Forelimb muscle (tissue), 1 donor: ENCODE data around the gene SMARCC2. TPM values are rescaled to one million over a fixed set of nuclear protein-coding genes. Genes with fewer than 3 reads are reported as not detected.
"Not testable (repeated sequence)": the region's sequence is repeated elsewhere in the genome, so short reads cannot be mapped to it uniquely, and the experiment has no call there.

ENCODE experiments used
- DNase-seq: peaks from one replicate; pipeline ENCODE4 v3.0.0-alpha.2; 2013; ENCODE audit warnings: low read depth
- polyA plus RNA-seq: library from polyadenylated mRNA; unstranded; fragments of 120-200 nt; gene quantifications from one replicate; pipeline ENCODE4 v1.2.1, GENCODE V29; 2013; ENCODE audit not compliant: insufficient read length

The SMARCC2 gene
- polyA plus RNA-seq, 1 donor, result 53.8 TPM

DNA sequence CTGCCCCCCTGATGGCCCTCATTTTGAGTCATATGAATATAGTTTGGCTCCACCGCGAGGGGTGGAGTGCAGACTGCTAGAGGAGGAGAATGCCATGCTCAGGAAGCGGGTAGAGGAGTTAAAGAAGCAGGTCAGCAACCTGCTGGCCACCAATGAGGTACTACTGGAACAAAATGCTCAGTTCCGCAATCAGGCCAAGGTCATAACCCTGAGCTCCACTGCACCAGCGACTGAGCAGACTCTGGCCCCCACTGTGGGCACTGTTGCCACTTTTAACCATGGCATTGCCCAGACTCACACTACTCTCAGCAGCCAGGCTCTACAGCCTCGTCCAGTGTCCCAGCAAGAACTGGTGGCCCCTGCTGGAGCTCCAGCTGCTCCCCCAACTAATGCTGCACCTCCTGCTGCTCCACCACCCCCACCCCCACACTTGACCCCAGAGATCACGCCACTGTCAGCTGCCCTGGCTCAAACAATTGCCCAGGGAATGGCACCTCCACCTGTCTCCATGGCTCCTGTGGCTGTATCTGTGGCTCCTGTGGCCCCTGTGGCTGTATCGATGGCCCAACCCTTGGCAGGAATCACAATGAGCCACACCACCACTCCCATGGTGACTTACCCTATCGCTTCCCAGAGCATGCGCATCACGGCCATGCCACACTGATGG is 67.9 kb downstream of the SMARCC2 start:
- DNase-seq, result no peak

DNA sequence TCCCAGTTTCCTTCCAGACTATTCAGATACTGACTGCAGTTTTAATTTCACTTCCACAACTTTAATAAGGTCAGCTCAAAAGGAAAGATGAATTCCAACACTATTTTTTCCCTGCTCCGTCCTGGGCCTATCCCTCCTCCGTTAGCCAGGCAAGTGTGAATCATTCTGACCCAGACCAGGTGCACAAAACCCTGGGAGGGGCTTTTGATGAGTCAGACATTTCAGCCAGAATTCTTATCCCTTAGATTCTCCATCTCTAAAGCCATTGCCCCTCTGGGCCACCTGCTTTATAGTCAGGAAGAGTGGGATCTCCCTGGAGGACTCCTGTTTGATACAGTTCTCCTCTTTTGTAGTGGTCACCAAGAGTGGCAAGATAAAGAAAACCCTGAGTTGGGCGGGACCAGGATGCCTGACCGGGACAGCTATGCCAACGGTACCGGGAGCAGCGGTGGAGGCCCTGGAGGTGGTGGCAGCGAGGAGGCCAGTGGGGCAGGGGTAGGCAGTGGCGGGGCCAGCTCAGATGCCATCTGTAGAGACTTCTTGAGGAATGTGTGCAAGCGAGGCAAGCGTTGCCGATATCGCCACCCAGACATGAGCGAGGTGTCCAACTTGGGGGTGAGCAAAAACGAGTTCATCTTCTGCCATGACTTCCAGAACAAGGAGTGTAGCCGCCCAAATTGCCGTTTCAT is 69.0 kb downstream of the SMARCC2 start:
- DNase-seq, result no peak

GRCh38 chr12:56119361-56119796 is 69.9 kb downstream of the SMARCC2 start:
- no peak for DNase-seq

DNA sequence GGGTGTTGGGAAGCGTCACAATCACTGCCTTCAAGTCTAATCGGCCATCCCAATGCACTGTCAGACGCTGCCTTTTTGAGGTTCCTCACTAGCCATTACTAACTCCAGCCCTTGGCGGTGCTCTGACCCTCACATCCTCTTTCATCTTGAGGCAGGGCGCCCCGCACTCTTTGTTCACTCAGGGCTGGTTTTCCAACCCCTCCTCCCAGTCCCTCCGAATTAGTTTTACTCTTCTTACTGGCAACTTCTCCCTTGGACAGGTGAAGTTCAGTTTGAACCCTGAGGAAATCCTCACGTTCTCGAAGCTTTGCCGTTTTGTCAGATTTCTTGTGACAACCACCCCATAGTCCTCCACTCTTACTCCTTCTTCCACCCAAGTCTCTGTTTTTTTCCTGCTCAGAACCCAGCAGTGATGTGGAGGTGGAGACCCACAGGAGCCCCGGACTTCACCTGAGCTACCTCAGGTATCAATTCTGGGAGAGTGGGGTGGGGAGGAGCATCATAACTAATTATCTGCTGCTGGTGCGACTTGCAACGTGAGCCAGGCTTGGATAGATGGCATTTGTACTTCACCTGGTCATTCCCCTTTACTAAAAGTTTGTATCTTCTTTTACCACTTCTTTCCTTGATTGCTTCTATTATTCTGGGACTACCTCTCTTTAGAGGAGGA is 70.5 kb downstream of the SMARCC2 start:
- DNase-seq, result no peak

- peak; percentile 99 for DNase-seq
Observed at GRCh38 chr12:56117778-56118687, 71.2 kb downstream of the SMARCC2 start, which contains the start of gene ZC3H10. TSS of gene ZC3H10 (plus strand) at chr12:56118266. CDS start at chr12:56120563, 2,297 bp downstream.

GRCh38 chr12:56117082-56117706 is 72.1 kb downstream of the SMARCC2 start:
- DNase-seq, result not testable (repeated sequence)

DNA sequence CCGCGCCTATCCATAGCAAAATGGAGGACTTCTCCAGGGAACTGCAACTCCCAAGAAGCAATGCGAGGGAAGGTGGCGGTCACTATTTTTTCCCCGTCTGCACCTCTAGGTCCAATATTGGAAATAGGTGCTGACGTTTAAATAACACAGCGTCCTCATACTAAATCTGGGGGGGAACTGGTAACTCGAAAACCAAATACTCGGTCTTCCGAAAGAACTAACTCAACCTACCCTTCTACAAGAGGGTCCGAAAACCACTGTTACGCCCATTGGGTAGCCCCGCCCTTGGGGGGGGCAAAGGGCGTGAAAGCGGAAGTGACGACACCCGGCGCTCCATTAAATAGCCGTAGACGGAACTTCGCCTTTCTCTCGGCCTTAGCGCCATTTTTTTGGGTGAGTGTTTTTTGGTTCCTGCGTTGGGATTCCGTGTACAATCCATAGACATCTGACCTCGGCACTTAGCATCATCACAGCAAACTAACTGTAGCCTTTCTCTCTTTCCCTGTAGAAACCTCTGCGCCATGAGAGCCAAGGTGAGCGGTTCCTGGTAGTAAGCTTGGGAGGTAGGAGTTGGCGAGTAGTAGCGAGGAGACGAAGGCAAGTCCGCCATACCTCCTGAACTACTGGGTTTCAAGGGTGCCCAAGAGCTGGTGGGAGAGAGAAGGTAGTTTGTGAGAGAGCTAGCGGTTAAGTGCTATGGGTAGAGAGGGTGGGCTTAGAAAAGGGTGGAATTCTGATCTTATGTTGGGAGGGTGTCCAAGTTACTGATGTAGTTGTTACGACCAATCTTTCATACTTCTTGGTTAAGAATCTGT is 72.8 kb downstream of the SMARCC2 start, which contains the start of gene RPL41:
Gene RPL41, plus strand, starts transcription at position 367 of the 815 bp plus-strand sequence.
- peak; percentile 90 for DNase-seq

DNA sequence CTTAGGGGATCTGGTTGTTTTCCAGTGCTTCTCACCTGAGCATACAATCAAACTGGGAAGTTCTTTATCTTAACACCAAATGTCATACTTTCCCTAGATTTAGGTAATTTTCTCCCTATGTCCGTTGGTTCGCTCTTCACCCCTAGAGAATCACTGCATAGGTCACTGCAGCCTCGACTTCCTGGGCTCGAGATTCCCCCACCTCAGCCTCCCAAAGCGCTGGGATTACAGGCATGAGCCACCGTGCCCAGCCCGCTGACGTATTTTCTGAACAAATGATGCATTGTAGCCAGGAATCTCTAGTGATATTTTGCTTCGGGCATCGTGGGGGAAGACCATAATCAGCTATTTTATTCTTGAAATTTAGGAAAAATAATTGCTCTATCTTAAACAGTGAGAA is 74.0 kb downstream of the SMARCC2 start:
- no peak for DNase-seq

GRCh38 chr12:56114084-56114483 is 75.2 kb downstream of the SMARCC2 start:
- DNase-seq, result no peak

Other genes with a start within 250 kb of the SMARCC2 start
- gene PMEL, start 223.4 kb downstream of the SMARCC2 start, polyA plus RNA-seq, result 1.1 TPM
- 23.4 TPM for gene CDK2, start 222.7 kb downstream of the SMARCC2 start, polyA plus RNA-seq
- gene RAB5B, start 215.4 kb downstream of the SMARCC2 start, polyA plus RNA-seq, result 129 TPM
- gene SUOX, start 192.2 kb downstream of the SMARCC2 start, polyA plus RNA-seq, result 16.1 TPM
- 9.4 TPM for gene IKZF4, start 168.4 kb downstream of the SMARCC2 start, polyA plus RNA-seq
- 69.7 TPM for gene RPS26, start 147.6 kb downstream of the SMARCC2 start, polyA plus RNA-seq
- gene ERBB3, start 109.3 kb downstream of the SMARCC2 start, polyA plus RNA-seq, result 187 TPM
- gene PA2G4, start 84.9 kb downstream of the SMARCC2 start, polyA plus RNA-seq, result 111 TPM
- gene RPL41, start 72.8 kb downstream of the SMARCC2 start, polyA plus RNA-seq, result 5,976 TPM
- gene ZC3H10, start 71.2 kb downstream of the SMARCC2 start, polyA plus RNA-seq, result 3.6 TPM
- gene ESYT1, start 61.2 kb downstream of the SMARCC2 start, polyA plus RNA-seq, result 71.4 TPM
- gene MYL6B, start 36.9 kb downstream of the SMARCC2 start, polyA plus RNA-seq, result 905 TPM
- gene MYL6, start 31.1 kb downstream of the SMARCC2 start, polyA plus RNA-seq, result 1,230 TPM
- gene RNF41, start 32.4 kb upstream of the SMARCC2 start, polyA plus RNA-seq, result 42.7 TPM
- 16.8 TPM for gene NABP2, start 34.9 kb upstream of the SMARCC2 start, polyA plus RNA-seq
- gene SLC39A5, start 40.6 kb upstream of the SMARCC2 start, polyA plus RNA-seq, result 0.56 TPM
- 17.3 TPM for gene ANKRD52, start 68.9 kb upstream of the SMARCC2 start, polyA plus RNA-seq
- gene COQ10A, start 77.5 kb upstream of the SMARCC2 start, polyA plus RNA-seq, result 28.6 TPM
- gene CS, start 110.8 kb upstream of the SMARCC2 start, polyA plus RNA-seq, result 228 TPM
- gene CNPY2, start 126.5 kb upstream of the SMARCC2 start, polyA plus RNA-seq, result 58.3 TPM
- gene PAN2, start 144.5 kb upstream of the SMARCC2 start, polyA plus RNA-seq, result 45.1 TPM
- 0.34 TPM for gene IL23A, start 149.4 kb upstream of the SMARCC2 start, polyA plus RNA-seq
- 61.9 TPM for gene STAT2, start 170.6 kb upstream of the SMARCC2 start, polyA plus RNA-seq
- not detected for gene APOF, start 173.4 kb upstream of the SMARCC2 start, polyA plus RNA-seq